Ectodermal cell (in vitro differentiated cells): ENCODE data around the gene SCMH1.

Experiments used
- H3K27ac ChIP-seq: 2 replicates; pipeline ENCODE4 v1.7.0; 2013; ENCODE audit warnings: mild to moderate bottlenecking, low read depth, low read length; ENCODE audit not compliant: insufficient read depth, poor library complexity, severe bottlenecking
- H3K27me3 ChIP-seq: 2 replicates; pipeline ENCODE4 v1.7.0; 2013; ENCODE audit warnings: mild to moderate bottlenecking, low read length; ENCODE audit not compliant: insufficient read depth, control insufficient read depth, poor library complexity, severe bottlenecking
- H3K36me3 ChIP-seq: one replicate; pipeline ENCODE4 v1.7.0; 2013; ENCODE audit warnings: low read length; ENCODE audit not compliant: control insufficient read depth, insufficient read depth
- H3K4me1 ChIP-seq: one replicate; pipeline ENCODE4 v1.7.0; 2013; ENCODE audit warnings: low read length; ENCODE audit not compliant: control insufficient read depth, insufficient read depth
- H3K4me3 ChIP-seq: 2 replicates; pipeline ENCODE4 v1.7.0; 2013; ENCODE audit warnings: low read depth, low read length, control low read depth; ENCODE audit not compliant: insufficient read depth
- H3K9me3 ChIP-seq: 2 replicates; pipeline ENCODE4 v1.7.0; 2013; ENCODE audit warnings: mild to moderate bottlenecking, low read length, moderate library complexity; ENCODE audit not compliant: control insufficient read depth
- WGBS, 2 experiments: methylation state at CpG; one replicate each; pipeline ENCODE4 v1.1.7; 2013; ENCODE audit warnings: missing lambda C conversion rate in 2 of 2; 5-methylcytosine and 5-hydroxymethylcytosine counted together

The SCMH1 gene

DNA sequence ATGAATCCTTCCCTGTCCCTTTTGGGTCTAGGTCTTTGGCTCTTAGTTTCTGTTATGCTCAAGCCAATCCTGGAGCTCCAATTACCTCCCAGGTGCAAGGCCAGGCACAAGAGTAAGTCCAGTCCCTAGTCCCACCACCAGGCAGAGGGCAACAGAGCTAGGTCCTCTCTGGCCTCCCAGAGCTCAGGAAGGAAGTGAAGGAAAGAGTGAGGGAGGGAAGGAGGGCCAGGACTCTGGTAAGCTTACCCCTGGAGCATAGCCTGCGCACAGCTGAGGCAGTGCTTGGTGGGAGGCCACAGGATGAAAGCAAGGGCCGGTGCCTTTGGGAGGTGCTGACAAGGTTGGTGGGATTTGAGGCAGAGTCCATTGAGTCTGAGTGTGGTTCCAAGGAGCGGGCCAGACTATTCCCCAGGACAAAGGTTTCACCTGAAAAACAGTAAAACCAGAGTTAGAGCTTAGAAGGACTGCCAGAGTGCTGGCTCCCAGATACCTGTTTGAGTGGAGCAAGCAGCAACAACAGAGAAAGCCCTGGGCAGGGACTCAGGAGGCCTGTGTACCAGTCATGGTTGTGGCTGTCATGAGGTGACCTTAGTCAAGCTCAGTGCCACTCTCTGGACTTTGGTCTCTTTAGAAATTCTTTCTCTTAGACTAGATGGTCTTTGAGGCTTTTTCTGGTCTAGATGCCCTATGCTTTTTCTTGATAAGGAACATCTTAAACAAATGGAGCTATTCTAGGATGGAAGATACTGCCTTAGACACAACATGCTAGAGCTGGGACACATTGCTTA lies 204.8 kb downstream of the SCMH1 start:
- WGBS, 2 experiments: 95 to 96% methylated on average over 3 of the region's 3 CpGs
- no peaks in the 10 kb centered on the region for H3K4me1 ChIP-seq
- H3K27me3 ChIP-seq: no peaks in the 10 kb centered on the region
- no peak overlapping the region for H3K4me3 ChIP-seq
- no peak overlapping the region for H3K27ac ChIP-seq
- H3K36me3 ChIP-seq: no peaks in the 10 kb centered on the region
- H3K9me3 ChIP-seq: no peaks in the 10 kb centered on the region

DNA sequence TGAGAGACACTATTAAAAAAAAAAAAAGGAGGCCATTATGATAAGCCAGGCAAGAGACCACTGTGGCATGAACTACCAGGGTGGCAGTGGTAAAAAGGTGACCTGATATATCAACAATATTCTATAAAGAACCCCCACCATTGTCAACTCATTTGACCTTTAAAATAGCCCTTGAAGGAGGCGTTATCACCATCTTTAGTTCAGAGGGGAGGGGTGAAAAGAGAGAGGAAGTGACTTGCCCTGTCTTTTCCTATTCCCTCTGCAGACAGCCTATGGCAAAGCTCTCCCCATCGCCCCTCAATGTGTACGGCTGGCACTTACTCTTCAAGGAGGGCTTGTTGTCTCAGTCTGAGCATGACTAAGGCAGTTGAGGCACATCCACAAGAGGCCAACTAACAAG lies 208.8 kb downstream of the SCMH1 start:
- H3K27ac ChIP-seq: no peak overlapping the region
- no peaks in the 10 kb centered on the region for H3K9me3 ChIP-seq
- H3K4me1 ChIP-seq: no peaks in the 10 kb centered on the region
- 93 to 94% methylated on average over 3 of the region's 3 CpGs for WGBS, 2 experiments
- H3K27me3 ChIP-seq: no peaks in the 10 kb centered on the region
- H3K36me3 ChIP-seq: peaks cover 6% of the 10 kb centered on the region
- no peak overlapping the region for H3K4me3 ChIP-seq

DNA sequence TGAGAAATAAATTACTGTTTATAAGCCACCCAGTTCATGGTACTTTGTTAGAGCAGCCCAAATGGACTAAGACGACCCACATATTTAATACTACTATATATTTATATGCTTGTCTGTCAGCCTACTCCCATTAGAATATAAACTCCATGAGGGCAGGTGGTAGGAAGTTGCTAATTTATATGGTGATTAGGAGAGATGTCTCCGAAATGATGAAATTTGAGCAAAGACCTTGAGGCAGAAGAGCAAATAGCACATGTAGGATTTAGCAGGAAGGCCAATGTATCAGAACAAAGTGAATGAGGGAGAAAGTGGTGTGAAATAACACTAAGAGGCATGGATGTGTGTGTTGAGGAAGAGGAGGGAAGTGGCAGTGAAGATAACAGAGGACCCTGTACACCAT lies 210.0 kb downstream of the SCMH1 start:
- WGBS, 2 experiments: 92 to 97% methylated on average over 1 of the region's 2 CpGs
- Histone ChIP-seq H3K4me1 (no peaks in the 10 kb centered on the region), H3K27ac (no peak overlapping the region), H3K27me3 (no peaks in the 10 kb centered on the region), H3K9me3 (no peaks in the 10 kb centered on the region), H3K4me3 (no peak overlapping the region), H3K36me3 (peaks cover 8% of the 10 kb centered on the region)

DNA sequence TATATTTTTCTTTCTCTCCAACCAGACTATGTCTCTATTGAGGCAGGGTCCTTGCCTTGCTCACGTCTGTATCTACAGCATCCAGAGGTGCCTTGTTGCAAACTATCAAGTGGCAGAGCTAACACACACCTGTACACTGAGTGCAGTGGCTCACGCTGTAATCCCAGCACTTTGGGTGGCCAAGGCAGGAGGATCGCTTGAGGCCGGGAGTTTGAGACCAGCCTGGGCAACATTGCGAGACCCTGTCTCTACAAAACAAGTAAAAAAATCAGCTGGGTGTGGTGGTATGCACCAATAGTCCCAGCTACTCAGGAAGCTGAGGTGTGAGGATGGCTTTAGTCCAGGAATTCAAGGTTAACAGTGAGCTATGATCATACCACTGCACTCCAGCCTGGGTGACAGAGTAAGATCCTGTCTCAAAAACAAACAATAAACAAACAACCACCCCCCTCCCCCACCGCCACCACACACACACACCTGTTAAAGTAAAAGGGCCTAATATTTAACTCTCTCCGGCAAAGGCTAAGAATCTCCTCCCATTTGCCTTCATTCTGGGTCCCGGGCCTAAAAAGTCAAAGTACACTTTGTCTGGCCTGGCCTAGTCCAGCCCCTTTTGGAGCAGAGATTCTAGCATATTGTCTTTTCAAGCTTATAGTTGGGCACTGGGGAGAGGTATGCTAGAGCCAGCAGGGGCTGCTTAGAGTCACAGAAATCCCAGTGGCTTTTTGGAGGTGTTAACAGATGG lies 211.1 kb downstream of the SCMH1 start:
- H3K9me3 ChIP-seq: no peaks in the 10 kb centered on the region
- H3K27ac ChIP-seq: no peak overlapping the region
- H3K4me1 ChIP-seq: no peaks in the 10 kb centered on the region
- 92% methylated on average over 8 of the region's 8 CpGs for WGBS, 2 experiments
- no peaks in the 10 kb centered on the region for H3K27me3 ChIP-seq
- peaks cover 8% of the 10 kb centered on the region for H3K36me3 ChIP-seq
- H3K4me3 ChIP-seq: no peak overlapping the region

DNA sequence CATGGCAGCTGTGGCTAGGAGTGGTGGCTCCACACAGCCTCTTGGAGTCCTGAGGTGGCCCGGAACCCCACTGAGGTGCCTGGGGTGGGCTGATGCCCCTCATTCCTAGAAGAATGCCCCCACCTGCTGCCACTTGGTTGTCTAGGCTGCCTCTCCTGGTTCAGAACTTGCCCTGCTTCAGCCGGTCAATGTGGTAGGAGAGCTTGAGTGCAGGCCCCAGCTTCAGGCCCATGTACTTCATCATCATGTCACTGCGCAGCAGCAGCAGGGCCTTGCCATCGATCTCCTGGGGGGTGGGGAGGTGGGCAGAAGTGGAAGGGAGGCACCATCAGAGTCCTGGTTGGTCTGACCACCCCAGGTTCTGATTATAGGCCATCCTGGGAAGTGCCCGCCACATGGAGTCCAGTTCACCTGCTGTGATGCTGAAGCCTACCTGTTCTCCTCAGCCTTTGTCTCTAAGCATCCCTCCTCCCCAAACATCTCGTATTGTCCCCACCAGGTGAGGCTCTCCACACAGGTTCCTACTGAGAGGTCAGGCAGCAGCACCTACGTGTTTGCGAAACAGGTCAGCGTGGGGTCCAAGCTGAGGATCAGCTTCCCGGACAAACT lies 214.0 kb downstream of the SCMH1 start:
- 96 to 97% methylated on average over 10 of the region's 10 CpGs for WGBS, 2 experiments
- Histone ChIP-seq H3K9me3 (no peaks in the 10 kb centered on the region), H3K4me3 (no peak overlapping the region), H3K27me3 (no peaks in the 10 kb centered on the region), H3K27ac (no peak overlapping the region), H3K4me1 (peaks cover 8% of the 10 kb centered on the region), H3K36me3 (peaks cover 8% of the 10 kb centered on the region)

DNA sequence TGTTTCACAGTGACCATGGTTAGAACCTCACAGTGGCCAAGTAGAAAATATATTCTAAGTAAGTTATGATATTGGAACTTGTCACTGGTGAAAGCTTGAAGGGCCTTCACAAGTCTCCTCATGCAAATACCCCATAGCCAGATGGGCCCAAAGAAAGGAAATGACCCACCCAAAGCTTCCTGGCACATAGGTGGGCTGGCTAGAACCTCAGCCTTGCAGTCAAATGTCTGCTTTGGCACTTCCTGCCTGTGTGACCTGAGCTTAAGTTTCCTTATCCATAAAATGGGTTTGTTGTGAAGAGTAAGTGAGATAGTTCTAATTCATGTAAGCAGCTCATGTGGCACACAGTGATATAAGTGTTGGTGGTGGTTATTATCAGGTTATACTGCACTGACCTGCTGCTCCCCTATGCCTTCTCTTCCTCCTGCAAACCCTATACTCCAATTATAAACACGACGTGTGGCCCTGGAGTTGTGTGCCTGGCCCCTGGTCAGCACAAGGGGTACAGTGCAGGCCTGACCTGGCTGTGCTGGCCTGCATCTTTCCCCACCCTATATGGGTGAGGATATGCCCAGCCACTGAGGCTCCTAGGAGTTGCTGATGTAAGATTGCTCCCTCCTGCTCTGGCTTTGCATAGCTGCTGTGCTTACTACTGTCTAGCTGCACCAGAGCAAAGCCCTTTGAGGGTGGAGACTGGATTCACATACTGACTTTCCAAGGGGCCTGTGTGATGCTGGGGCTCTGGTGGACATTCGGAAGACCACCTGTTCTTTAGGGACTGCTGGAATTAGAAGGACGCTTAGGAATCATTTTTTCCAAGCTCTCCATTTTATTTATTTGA lies 215.9 kb downstream of the SCMH1 start:
- WGBS, 2 experiments: 94 to 99% methylated on average over 4 of the region's 4 CpGs
- Histone ChIP-seq H3K36me3 (peaks cover 8% of the 10 kb centered on the region), H3K27ac (no peak overlapping the region)

DNA sequence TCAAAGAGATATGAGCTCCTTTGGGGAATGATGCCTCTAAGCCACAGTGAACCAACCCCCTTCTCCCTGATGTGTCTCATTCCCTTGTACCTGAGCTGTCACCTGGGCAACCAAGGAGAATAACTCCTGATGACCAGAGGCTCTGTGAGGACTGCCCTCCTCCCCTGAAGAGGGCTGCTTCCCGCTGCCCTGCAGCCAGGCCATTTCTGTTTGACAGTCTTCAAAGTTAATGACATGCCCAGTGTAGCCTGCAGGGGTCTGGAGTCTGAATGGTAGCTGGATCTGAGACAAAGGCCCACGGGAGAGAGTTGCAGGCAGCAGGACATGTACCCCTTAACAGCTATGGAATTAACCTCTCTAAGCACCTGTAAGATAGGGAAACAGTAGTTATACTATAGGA lies 217.2 kb downstream of the SCMH1 start:
- Histone ChIP-seq H3K4me3 (no peak overlapping the region), H3K27ac (no peak overlapping the region), H3K9me3 (no peaks in the 10 kb centered on the region), H3K4me1 (peaks cover 21% of the 10 kb centered on the region), H3K27me3 (no peaks in the 10 kb centered on the region), H3K36me3 (peaks cover 8% of the 10 kb centered on the region)
- WGBS, 2 experiments: 34 to 42% methylated on average over 2 of the region's 2 CpGs

More for the DNA sequence above, 215.9 kb downstream of the SCMH1 start:
- Histone ChIP-seq H3K9me3 (no peaks in the 10 kb centered on the region), H3K4me3 (no peak overlapping the region), H3K4me1 (peaks cover 14% of the 10 kb centered on the region), H3K27me3 (no peaks in the 10 kb centered on the region)

DNA sequence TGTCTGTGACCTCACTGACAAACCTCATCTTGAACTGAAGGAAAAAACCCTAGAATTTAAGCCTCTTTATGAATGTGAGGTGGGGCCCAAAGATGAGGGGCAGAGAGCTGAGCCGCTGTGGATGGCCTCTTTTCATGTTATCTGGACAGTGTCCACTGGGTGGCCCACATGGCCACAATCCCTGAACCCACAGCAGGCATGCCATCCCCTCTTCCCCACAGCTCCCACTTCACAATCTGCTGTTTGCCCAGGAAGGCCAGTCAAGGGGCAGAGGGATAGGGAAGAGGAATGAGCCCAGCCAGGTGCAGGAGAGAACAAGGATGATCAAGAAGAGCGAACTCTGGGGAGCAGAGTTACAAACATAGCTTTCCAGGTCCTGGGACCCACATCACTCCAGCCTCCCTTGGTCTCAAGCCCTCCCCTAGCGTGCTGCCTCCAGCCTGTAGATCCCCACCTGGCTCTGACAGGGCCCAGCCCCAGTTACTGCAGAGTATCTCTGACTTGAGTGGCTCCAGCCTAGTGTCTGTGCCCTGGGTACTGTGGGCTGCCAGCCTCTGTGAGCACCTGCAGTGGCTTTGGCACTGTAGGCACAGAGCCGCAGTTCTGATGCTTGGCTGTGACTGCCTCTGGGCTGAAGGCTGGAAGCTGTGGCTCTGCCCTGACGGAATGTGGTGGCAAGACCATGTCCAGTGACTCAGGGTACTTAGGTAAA lies 218.7 kb downstream of the SCMH1 start:
- H3K9me3 ChIP-seq: no peaks in the 10 kb centered on the region
- no peak overlapping the region for H3K4me3 ChIP-seq
- peaks cover 21% of the 10 kb centered on the region for H3K4me1 ChIP-seq
- no peaks in the 10 kb centered on the region for H3K27me3 ChIP-seq
- H3K27ac ChIP-seq: no peak overlapping the region
- 88 to 91% methylated on average over 5 of the region's 5 CpGs for WGBS, 2 experiments
- peaks cover 3% of the 10 kb centered on the region for H3K36me3 ChIP-seq

DNA sequence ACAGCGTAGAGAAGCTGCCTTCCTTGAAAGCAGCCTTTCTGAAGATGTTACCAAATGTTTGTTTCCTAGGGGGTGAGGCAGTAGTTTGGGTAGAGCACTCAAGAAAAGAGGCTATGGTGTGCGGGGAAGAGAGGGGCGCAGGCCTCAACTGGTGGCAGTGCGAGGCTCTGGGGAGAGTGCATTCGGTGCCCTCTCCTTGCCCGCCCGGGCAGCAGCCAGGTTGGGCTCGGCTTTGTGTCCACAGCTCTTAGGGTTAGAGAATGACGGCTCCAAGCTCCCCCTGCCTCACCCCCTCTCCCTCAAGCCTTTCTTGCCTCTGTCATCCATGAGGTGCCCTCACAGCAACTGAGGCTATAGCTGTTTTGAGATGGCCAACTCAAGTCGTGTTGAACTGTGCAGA lies 219.7 kb downstream of the SCMH1 start:
- WGBS, 2 experiments: 91% methylated on average over 10 of the region's 10 CpGs
- Histone ChIP-seq H3K4me3 (no peak overlapping the region), H3K36me3 (no peaks in the 10 kb centered on the region), H3K9me3 (no peaks in the 10 kb centered on the region), H3K4me1 (peaks cover 21% of the 10 kb centered on the region), H3K27me3 (no peaks in the 10 kb centered on the region), H3K27ac (no peak overlapping the region)
